Measurements from ENCODE around the gene HCN3.
"Not testable (repeated sequence)": the region's sequence is repeated elsewhere in the genome, so short reads cannot be mapped to it uniquely, and the experiment has no call there.

GRCh38 chr1:155291006-155291405 lies 13.7 kb downstream of the HCN3 start:
- TF ChIP-seq POLR2AphosphoS5, CTCF, EP300, POLR2A (IDR thresholded peaks at IDR 0.05): not testable (repeated sequence)
